Loucy (cell line): ENCODE data around the gene BST1.

Source experiments
- EZH2phosphoT487 ChIP-seq: fragments of 200-600 bp; IDR thresholded peaks from 2 replicates; pipeline ENCODE4 v1.6.1; 2018; ENCODE audit warnings: antibody characterized with exemption, mild to moderate bottlenecking, moderate library complexity, borderline replicate concordance
- TF ChIP-seq, protein P1 (sequence below): fragments of 200-600 bp; sonication (generic); conservative IDR thresholded peaks from 2 replicates; pipeline ENCODE4 v1.5.1; 2014; ENCODE audit warnings: mild to moderate bottlenecking, antibody characterized with exemption, low read length

DNA sequence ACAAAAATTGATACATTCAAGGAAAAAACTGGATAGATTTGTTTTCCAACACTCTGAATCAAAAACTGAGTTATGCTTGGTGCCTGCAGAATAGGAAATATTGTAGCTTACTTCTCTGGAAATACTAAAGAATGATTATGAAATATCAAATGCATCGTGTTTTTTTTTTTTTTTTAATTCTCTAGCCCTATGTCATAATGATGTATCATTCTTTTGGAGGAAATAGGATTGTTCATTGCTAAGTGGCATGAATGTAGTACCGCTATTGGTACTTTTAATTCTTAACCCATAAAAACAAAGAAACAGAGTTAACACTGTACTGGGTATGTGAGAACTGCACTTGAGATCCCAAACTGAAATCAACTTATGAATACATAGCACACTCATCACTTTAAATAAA lies 28.8 kb upstream of the BST1 start:
- TF ChIP-seq, protein P1, sequence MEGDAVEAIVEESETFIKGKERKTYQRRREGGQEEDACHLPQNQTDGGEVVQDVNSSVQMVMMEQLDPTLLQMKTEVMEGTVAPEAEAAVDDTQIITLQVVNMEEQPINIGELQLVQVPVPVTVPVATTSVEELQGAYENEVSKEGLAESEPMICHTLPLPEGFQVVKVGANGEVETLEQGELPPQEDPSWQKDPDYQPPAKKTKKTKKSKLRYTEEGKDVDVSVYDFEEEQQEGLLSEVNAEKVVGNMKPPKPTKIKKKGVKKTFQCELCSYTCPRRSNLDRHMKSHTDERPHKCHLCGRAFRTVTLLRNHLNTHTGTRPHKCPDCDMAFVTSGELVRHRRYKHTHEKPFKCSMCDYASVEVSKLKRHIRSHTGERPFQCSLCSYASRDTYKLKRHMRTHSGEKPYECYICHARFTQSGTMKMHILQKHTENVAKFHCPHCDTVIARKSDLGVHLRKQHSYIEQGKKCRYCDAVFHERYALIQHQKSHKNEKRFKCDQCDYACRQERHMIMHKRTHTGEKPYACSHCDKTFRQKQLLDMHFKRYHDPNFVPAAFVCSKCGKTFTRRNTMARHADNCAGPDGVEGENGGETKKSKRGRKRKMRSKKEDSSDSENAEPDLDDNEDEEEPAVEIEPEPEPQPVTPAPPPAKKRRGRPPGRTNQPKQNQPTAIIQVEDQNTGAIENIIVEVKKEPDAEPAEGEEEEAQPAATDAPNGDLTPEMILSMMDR = no peak
- TF ChIP-seq EZH2phosphoT487 = no peak
